A673 (cell line): ENCODE results near the gene TRPM3. TPM values are rescaled to one million over a fixed set of nuclear protein-coding genes. Genes with fewer than 3 reads are reported as not detected.

ENCODE experiments used
- BruUV-seq: library from RNA; stranded (reverse); fragments of 400-500 nt; replicated peaks from 2 replicates; lab custom pipeline; 2021; lab: Mats Ljungman, UMichigan
- CTCF ChIA-PET: fragments of 300-600 bp; sonication (Branson Sonifier 250); formaldehyde crosslinking; loops from one replicate; lab custom pipeline; 2022; ENCODE audit warnings: antibody characterized with exemption; lab: Charles Lee
- POLR2A ChIA-PET: fragments of 300-600 bp; sonication (Branson Sonifier 250); formaldehyde crosslinking; loops from one replicate; lab custom pipeline; 2022; ENCODE audit warnings: antibody characterized with exemption; ENCODE audit not compliant: low non-redundant PET; lab: Charles Lee
- DNase-seq: peaks from one replicate; pipeline ENCODE4 v3.0.0-alpha.2; 2015; ENCODE audit warnings: low spot score
- H3K27ac ChIP-seq: fragments of 200-600 bp; sonication (generic); 2 replicates; pipeline ENCODE4 v1.5.1; 2016; ENCODE audit warnings: mixed run types, low read depth, mild to moderate bottlenecking, mixed read lengths, antibody characterized with exemption, low read length; ENCODE audit not compliant: poor library complexity, severe bottlenecking
- H3K27me3 ChIP-seq: fragments of 200-600 bp; sonication (generic); replicated peaks from 2 replicates; pipeline ENCODE4 v1.6.1; 2017; ENCODE audit warnings: mixed run types, low read depth, mild to moderate bottlenecking, mixed read lengths, antibody characterized with exemption, low read length; ENCODE audit not compliant: insufficient read depth, poor library complexity
- H3K36me3 ChIP-seq: fragments of 200-600 bp; sonication (generic); 2 replicates; pipeline ENCODE4 v1.6.1; 2016; ENCODE audit warnings: mixed run types, mild to moderate bottlenecking, mixed read lengths, antibody characterized with exemption, low read length; ENCODE audit not compliant: insufficient read depth, poor library complexity, severe bottlenecking
- H3K4me1 ChIP-seq: fragments of 200-600 bp; sonication (generic); 2 replicates; pipeline ENCODE4 v1.6.1; 2017; ENCODE audit warnings: mixed run types, mild to moderate bottlenecking, mixed read lengths, antibody characterized with exemption, low read length; ENCODE audit not compliant: insufficient read depth, poor library complexity, severe bottlenecking
- H3K4me3 ChIP-seq: fragments of 200-600 bp; sonication (generic); 2 replicates; pipeline ENCODE4 v1.5.1; 2016; ENCODE audit warnings: low read depth, mixed run types, mild to moderate bottlenecking, mixed read lengths, low read length; ENCODE audit not compliant: poor library complexity, severe bottlenecking
- H3K9me3 ChIP-seq: fragments of 200-600 bp; sonication (generic); 2 replicates; pipeline ENCODE4 v1.6.1; 2016; ENCODE audit warnings: mixed run types, low read depth, mild to moderate bottlenecking, mixed read lengths, antibody characterized with exemption, low read length; ENCODE audit not compliant: poor library complexity, severe bottlenecking
- CTCF ChIP-seq: fragments of 300-800, 200-600 bp; sonication (generic); conservative IDR thresholded peaks from 2 replicates; pipeline ENCODE4 v1.5.1; 2017; ENCODE audit warnings: low read depth, mild to moderate bottlenecking, antibody characterized with exemption, low read length, moderate library complexity, mixed read lengths
- EZH2 ChIP-seq: fragments of 200-600 bp; sonication (generic); IDR thresholded peaks from 2 replicates; pipeline ENCODE4 v1.6.1; 2017; ENCODE audit warnings: borderline replicate concordance, low read depth, mild to moderate bottlenecking, mixed read lengths, antibody characterized with exemption, low read length; ENCODE audit not compliant: poor library complexity, severe bottlenecking
- intact Hi-C: fragments of 100-400 bp; cut with micrococcal nuclease; formaldehyde crosslinking; loops from one replicate; pipeline ENCODE4 v1.10.0; 2022; ENCODE audit not compliant: unreplicated experiment
- total RNA-seq: library from RNA; stranded (reverse); gene quantifications from 2 replicates; pipeline ENCODE4 v1.2.3, GENCODE V29; 2021

TRPM3 gene
- total RNA-seq, 1 experiment from 2014 or later, result not detected

GRCh38 chr9:70586476-70586875 is 534.9 kb downstream of the TRPM3 start:
- CTCF ChIA-PET, result no interaction called here
- Histone ChIP-seq H3K4me1 (no peaks in the 10 kb centered on the region), H3K9me3 (no peaks in the 10 kb centered on the region), H3K27ac (no peak overlapping the region), H3K4me3 (no peak overlapping the region), H3K36me3 (no peaks in the 10 kb centered on the region), H3K27me3 (peaks cover 19% of the 10 kb centered on the region)
- no TSS peak for BruUV-seq
- TF ChIP-seq EZH2, result no peak
- TF ChIP-seq CTCF, result no peak
- no peak for DNase-seq
- POLR2A ChIA-PET, result interaction anchor here (0.5 kb wide), 1 partner anchor 143 kb away, joined by 10 read pairs; no protein-coding TSS in a partner anchor
- intact Hi-C loops, result no loop called here

DNA sequence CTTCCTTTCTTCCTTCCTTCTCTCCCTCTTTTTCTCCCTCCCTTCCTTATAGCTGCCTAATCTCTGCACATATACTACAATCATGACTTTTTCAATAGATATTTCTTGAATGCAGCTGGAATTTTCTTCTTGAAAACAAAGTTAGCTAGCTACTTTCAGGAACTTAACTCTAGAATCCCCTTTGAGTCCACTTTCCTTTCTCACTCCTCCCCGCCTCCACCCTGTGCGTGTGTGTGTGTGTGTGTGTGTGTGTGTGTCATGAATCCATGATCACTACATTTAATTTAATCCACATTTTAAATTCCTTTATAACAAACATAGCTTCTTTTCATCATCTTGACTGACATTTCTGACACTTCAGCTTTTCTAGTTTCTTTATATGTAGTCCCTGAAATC is 539.5 kb downstream of the TRPM3 start:
- TF ChIP-seq CTCF (no peak), EZH2 (no peak)
- Histone ChIP-seq H3K27ac (no peak overlapping the region), H3K9me3 (no peaks in the 10 kb centered on the region), H3K27me3 (peaks cover 15% of the 10 kb centered on the region), H3K4me3 (no peak overlapping the region), H3K4me1 (no peaks in the 10 kb centered on the region), H3K36me3 (no peaks in the 10 kb centered on the region)
- ChIA-PET CTCF (no interaction called here), POLR2A (no interaction called here)
- no peak for DNase-seq
- no TSS peak for BruUV-seq
- intact Hi-C loops, result no loop called here

DNA sequence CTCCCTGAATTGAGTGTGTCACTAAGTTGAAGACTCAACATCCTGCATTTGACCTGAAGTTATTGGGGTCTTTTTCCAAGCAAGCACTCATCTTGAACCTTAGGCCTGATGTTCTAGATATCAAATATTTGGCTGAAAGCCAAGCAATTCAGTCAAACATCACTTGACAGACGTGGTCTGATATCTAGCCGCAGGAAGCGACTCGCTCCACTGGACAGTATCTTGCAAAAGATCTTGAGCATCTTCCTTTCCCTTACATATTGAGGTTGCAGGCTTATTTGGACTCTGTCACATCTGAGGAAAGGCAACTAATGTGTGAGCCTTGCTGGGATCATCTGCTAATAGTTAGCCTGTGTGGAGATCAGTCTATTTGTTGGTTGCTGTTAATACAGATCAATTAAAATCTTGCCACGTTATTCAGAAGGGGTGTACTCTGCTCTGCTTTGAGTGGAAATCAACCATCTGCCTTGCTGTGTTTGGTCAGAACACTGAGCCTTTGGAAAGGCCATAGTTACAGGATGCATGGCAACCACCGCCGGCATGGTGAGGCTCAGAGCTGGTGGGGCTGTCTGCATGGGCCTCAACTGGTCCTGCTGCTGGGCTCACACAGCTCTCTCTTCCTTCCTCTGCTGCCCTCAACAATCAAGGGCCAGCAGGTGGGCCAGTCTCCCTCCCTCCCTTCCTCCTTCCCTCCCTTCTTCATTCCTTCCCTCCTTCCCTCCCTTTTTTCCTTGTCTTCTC is 540.0 kb downstream of the TRPM3 start:
- TF ChIP-seq EZH2 (no peak), CTCF (no peak)
- Histone ChIP-seq H3K9me3 (no peaks in the 10 kb centered on the region), H3K36me3 (no peaks in the 10 kb centered on the region), H3K27ac (no peak overlapping the region), H3K4me3 (no peak overlapping the region), H3K4me1 (no peaks in the 10 kb centered on the region), H3K27me3 (peaks cover 15% of the 10 kb centered on the region)
- ChIA-PET POLR2A (no interaction called here), CTCF (no interaction called here)
- no TSS peak for BruUV-seq
- DNase-seq, result no peak
- intact Hi-C loops, result no loop called here
